HEK293 (cell line): ENCODE data around the gene PRKD1.

Experiments
- CTCF ChIA-PET: fragments of 350-600 bp; formaldehyde crosslinking; extraction: SDS; loops from one replicate; lab custom pipeline; 2021; ENCODE audit warnings: antibody characterized with exemption; lab: Yijun Ruan, JAX
- POLR2A ChIA-PET: fragments of 300-600 bp; formaldehyde crosslinking; extraction: SDS; loops from one replicate; lab custom pipeline; 2020; ENCODE audit warnings: antibody characterized with exemption, inconsistent platforms; lab: Yijun Ruan, JAX
- H3K27ac ChIP-seq: fragments of 200-500 bp; sonication (Bioruptor generic); 2 replicates; pipeline ENCODE4 v1.5.1; 2014; ENCODE audit warnings: low read depth, low read length, control low read depth, inconsistent platforms; ENCODE audit errors: extremely low read depth
- H3K36me3 ChIP-seq, 2 experiments: fragments of 200-500 bp in 1 of 2; sonication (Bioruptor generic) in 1 of 2; 1 replicate in 1 of 2; 2 replicates in 1 of 2; pipeline ENCODE4 v1.5.1; 2014 to 2017; ENCODE audit warnings: inconsistent platforms in 2 of 2, low read length in 2 of 2; ENCODE audit not compliant: control insufficient read depth in 2 of 2, insufficient read depth in 1 of 2
- H3K4me1 ChIP-seq: fragments of 200-500 bp; sonication (Bioruptor generic); 2 replicates; pipeline ENCODE4 v1.5.1; 2014; ENCODE audit warnings: mild to moderate bottlenecking, low read length, inconsistent platforms; ENCODE audit not compliant: control insufficient read depth, insufficient read depth
- H3K4me3 ChIP-seq: 2 replicates; pipeline ENCODE4 v1.5.1; 2011; ENCODE audit warnings: low read depth, mild to moderate bottlenecking, control low read depth, low read length, moderate library complexity
- H3K9me3 ChIP-seq: fragments of 200-500 bp; sonication (Bioruptor generic); 2 replicates; pipeline ENCODE4 v1.5.1; 2014; ENCODE audit warnings: low read depth, low read length, inconsistent platforms; ENCODE audit not compliant: control insufficient read depth, insufficient read depth
- MEIS1 ChIP-seq: sonication (generic); formaldehyde crosslinking; IDR thresholded peaks from 2 replicates; pipeline ENCODE4 v1.8.1; 2022; ENCODE audit warnings: missing genetic modification reagents, mild to moderate bottlenecking, borderline replicate concordance
- TRIM28 ChIP-seq: IDR thresholded peaks from 2 replicates; pipeline ENCODE4 v1.6.1; 2011; ENCODE audit warnings: low read length, control low read depth, borderline replicate concordance
- YY1 ChIP-seq: fragments of 450-650 bp; formaldehyde crosslinking; IDR thresholded peaks from 2 replicates; pipeline ENCODE4 v1.5.1; 2018; ENCODE audit warnings: missing biosample characterization, missing genetic modification characterization
- YY2 ChIP-seq: fragments of 450-650 bp; formaldehyde crosslinking; IDR thresholded peaks from 2 replicates; pipeline ENCODE4 v1.5.1; 2016; ENCODE audit warnings: missing biosample characterization, missing genetic modification characterization
- ZEB2 ChIP-seq: fragments of 450-650 bp; formaldehyde crosslinking; IDR thresholded peaks from 2 replicates; pipeline ENCODE4 v1.5.1; 2016; ENCODE audit warnings: missing biosample characterization, missing genetic modification characterization
- ZNF121 ChIP-seq: fragments of 450-650 bp; formaldehyde crosslinking; IDR thresholded peaks from 2 replicates; pipeline ENCODE4 v1.5.1; 2016; ENCODE audit warnings: missing biosample characterization, missing genetic modification characterization
- ZNF248 ChIP-seq: fragments of 450-650 bp; formaldehyde crosslinking; IDR thresholded peaks from 2 replicates; pipeline ENCODE4 v1.5.1; 2017; ENCODE audit warnings: missing biosample characterization, missing genetic modification characterization
- ZNF423 ChIP-seq: fragments of 450-650 bp; formaldehyde crosslinking; IDR thresholded peaks from 2 replicates; pipeline ENCODE4 v1.5.1; 2016; ENCODE audit warnings: missing biosample characterization, missing genetic modification characterization
- ZNF514 ChIP-seq: fragments of 450-650 bp; formaldehyde crosslinking; IDR thresholded peaks from 2 replicates; pipeline ENCODE4 v1.5.1; 2016; ENCODE audit warnings: missing biosample characterization, missing genetic modification characterization
- TF ChIP-seq, protein P1 (sequence below): fragments of 450-650 bp; formaldehyde crosslinking; IDR thresholded peaks from 2 replicates; pipeline ENCODE4 v1.5.1; 2016; ENCODE audit warnings: missing biosample characterization, missing genetic modification characterization
- TF ChIP-seq, protein P2 (sequence below): fragments of 450-650 bp; formaldehyde crosslinking; IDR thresholded peaks from 2 replicates; pipeline ENCODE4 v1.5.1; 2016; ENCODE audit warnings: missing biosample characterization, missing genetic modification characterization
- TF ChIP-seq, protein P3 (sequence below): fragments of 450-650 bp; formaldehyde crosslinking; IDR thresholded peaks from 2 replicates; pipeline ENCODE4 v1.5.1; 2017; ENCODE audit warnings: missing biosample characterization, missing genetic modification characterization

PRKD1 gene

DNA sequence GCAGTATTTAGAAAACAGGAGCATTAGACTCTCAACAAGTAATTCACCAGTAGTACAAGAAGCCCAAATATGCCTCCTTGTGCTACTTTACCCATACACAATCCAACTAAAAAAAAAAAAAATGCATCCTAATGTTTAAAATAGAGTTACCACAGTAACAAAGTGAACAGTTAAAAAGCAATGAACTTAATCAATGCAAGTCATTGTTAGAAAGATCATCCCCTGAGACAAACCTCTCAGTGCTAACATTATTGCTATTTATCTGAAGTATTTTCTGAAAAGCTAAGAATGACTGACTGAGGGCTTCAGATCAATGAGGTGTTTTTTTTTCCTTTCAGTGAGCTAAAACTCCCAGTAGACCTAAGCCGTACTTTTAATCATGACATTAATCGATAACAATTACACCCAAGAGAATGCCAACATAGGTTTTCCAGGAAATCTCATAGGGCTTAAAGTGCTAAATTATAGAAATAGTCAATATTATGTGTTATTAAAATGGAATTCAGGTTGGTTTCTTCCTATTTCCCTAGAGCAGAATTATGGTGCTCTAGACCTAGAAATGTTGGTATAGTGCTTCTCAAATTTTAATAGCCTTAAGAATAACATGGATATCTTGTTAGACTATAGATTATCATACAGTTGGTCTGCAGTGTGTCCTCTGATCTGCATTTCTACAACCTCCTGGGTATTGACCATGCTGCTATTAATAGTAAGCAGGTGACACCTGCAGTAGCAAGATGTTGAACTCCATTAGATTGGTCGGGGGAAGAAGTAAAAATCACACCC, 123.0 kb downstream of the PRKD1 start:
- POLR2A ChIA-PET = no interaction called here

DNA sequence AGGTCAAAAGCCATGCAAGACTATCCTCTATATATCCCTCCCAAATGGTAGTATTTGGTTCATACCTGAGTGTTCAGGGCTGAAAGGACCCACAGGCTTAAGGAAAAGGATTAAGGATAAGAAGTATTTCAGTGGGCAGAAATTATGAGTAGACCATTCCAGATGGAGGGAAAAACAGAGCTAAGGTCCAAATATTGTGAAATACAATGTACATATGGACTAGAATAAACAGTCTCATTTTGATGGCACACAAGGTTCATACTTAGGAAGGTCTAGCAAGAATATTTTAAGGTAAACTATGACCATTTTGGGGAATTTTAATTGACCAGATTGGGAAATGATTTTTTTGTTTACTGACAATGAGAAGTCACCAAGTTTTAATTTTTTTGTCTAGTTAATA, 124.6 kb downstream of the PRKD1 start:
- ChIA-PET CTCF (no interaction called here), POLR2A (no interaction called here)
- Histone ChIP-seq H3K36me3 (no peaks in the 10 kb centered on the region), H3K27ac (no peak overlapping the region), H3K9me3 (no peaks in the 10 kb centered on the region), H3K4me1 (peaks cover 24% of the 10 kb centered on the region), H3K4me3 (no peak overlapping the region)
- TF ChIP-seq ZNF423 = no peak
- no peak for TF ChIP-seq YY1 (tag by site-specific recombination)
- TF ChIP-seq ZEB2 (tag by site-specific recombination) = no peak

More for the DNA sequence above, 123.0 kb downstream of the PRKD1 start:
- CTCF ChIA-PET = interaction anchor here (0.7 kb wide), 2 partner anchors 18 to 82 kb away, joined by 3 to 4 read pairs; no protein-coding TSS in a partner anchor
- H3K4me1 ChIP-seq = peaks cover 24% of the 10 kb centered on the region
- H3K9me3 ChIP-seq = no peaks in the 10 kb centered on the region
- no peaks in the 10 kb centered on the region for H3K36me3 ChIP-seq
- no peak overlapping the region for H3K27ac ChIP-seq
- H3K4me3 ChIP-seq = no peak overlapping the region
- TF ChIP-seq MEIS1 = no peak
- no peak for TF ChIP-seq ZNF514 (tag by site-specific recombination)
- no peak for TF ChIP-seq ZNF121 (tag by site-specific recombination)
- no peak for TF ChIP-seq ZNF248 (tag by site-specific recombination)
- no peak for TF ChIP-seq YY2 (tag by site-specific recombination)
- TF ChIP-seq, protein P1, sequence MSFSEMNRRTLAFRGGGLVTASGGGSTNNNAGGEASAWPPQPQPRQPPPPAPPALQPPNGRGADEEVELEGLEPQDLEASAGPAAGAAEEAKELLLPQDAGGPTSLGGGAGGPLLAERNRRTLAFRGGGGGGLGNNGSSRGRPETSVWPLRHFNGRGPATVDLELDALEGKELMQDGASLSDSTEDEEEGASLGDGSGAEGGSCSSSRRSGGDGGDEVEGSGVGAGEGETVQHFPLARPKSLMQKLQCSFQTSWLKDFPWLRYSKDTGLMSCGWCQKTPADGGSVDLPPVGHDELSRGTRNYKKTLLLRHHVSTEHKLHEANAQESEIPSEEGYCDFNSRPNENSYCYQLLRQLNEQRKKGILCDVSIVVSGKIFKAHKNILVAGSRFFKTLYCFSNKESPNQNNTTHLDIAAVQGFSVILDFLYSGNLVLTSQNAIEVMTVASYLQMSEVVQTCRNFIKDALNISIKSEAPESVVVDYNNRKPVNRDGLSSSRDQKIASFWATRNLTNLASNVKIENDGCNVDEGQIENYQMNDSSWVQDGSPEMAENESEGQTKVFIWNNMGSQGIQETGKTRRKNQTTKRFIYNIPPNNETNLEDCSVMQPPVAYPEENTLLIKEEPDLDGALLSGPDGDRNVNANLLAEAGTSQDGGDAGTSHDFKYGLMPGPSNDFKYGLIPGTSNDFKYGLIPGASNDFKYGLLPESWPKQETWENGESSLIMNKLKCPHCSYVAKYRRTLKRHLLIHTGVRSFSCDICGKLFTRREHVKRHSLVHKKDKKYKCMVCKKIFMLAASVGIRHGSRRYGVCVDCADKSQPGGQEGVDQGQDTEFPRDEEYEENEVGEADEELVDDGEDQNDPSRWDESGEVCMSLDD (tag by site-specific recombination) = no peak
- TF ChIP-seq, protein P2, sequence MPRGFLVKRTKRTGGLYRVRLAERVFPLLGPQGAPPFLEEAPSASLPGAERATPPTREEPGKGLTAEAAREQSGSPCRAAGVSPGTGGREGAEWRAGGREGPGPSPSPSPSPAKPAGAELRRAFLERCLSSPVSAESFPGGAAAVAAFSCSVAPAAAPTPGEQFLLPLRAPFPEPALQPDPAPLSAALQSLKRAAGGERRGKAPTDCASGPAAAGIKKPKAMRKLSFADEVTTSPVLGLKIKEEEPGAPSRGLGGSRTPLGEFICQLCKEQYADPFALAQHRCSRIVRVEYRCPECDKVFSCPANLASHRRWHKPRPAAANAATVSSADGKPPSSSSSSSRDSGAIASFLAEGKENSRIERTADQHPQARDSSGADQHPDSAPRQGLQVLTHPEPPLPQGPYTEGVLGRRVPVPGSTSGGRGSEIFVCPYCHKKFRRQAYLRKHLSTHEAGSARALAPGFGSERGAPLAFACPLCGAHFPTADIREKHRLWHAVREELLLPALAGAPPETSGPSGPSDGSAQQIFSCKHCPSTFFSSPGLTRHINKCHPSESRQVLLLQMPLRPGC = no peak

DNA sequence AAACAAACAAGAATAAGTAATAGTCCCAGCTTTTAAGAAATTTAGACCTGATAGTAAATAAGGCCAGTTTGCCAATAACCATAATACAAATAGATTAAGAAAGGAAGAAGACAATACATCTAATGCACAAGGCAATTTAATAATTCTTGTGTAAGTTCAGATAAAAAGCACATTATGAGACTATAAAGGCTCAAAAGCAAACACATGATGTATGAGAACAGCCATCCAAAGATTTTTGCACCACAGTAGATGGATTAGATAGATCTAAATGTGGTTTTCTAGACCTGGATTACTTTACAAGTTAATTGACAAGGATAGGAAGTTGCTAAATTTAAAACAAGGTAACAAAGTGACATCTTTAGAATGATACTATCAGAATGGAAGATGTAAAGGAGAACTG, 125.4 kb downstream of the PRKD1 start:
- Histone ChIP-seq H3K4me3 (no peak overlapping the region), H3K4me1 (peaks cover 24% of the 10 kb centered on the region), H3K27ac (no peak overlapping the region), H3K9me3 (no peaks in the 10 kb centered on the region), H3K36me3 (no peaks in the 10 kb centered on the region)
- CTCF ChIA-PET = no interaction called here
- POLR2A ChIA-PET = no interaction called here
- TF ChIP-seq TRIM28 = no peak
- TF ChIP-seq, protein P3, sequence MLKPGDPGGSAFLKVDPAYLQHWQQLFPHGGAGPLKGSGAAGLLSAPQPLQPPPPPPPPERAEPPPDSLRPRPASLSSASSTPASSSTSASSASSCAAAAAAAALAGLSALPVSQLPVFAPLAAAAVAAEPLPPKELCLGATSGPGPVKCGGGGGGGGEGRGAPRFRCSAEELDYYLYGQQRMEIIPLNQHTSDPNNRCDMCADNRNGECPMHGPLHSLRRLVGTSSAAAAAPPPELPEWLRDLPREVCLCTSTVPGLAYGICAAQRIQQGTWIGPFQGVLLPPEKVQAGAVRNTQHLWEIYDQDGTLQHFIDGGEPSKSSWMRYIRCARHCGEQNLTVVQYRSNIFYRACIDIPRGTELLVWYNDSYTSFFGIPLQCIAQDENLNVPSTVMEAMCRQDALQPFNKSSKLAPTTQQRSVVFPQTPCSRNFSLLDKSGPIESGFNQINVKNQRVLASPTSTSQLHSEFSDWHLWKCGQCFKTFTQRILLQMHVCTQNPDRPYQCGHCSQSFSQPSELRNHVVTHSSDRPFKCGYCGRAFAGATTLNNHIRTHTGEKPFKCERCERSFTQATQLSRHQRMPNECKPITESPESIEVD (tag by site-specific recombination) = 0 out of 2 replicates have a peak, but pooled peaks have one; percentile 20
